Activated CD4-positive, alpha-beta memory T cell treated with anti-CD3 and anti-CD28 coated beads, Interleukin-2, amount 10 ng/mL, durations not matched to agents 7 days and 5 days (primary cell): ENCODE data around the gene EHD1. TPM values are rescaled to one million over a fixed set of nuclear protein-coding genes. Genes with fewer than 3 reads are reported as not detected.

Experiments
- CTCF ChIA-PET: fragments of 350-600 bp; sonication (Branson Sonifier 250); formaldehyde crosslinking; loops from one replicate; lab custom pipeline; 2021; ENCODE audit warnings: antibody characterized with exemption, inconsistent platforms; lab: Charles Lee
- POLR2A ChIA-PET: fragments of 350-600 bp; sonication (Branson Sonifier 250); formaldehyde crosslinking; loops from one replicate; lab custom pipeline; 2021; ENCODE audit warnings: antibody characterized with exemption; lab: Charles Lee
- DNase-seq: peaks from one replicate; pipeline ENCODE4 v3.0.0-alpha.2; 2020
- H3K27ac Mint-ChIP-seq: one replicate; pipeline ENCODE4 v1.8.0; 2021; ENCODE audit warnings: mild to moderate bottlenecking, mixed read lengths
- H3K27me3 Mint-ChIP-seq: one replicate; pipeline ENCODE4 v1.8.0; 2021; ENCODE audit warnings: mixed read lengths
- H3K36me3 Mint-ChIP-seq: one replicate; pipeline ENCODE4 v1.8.0; 2021; ENCODE audit warnings: low read depth, mixed read lengths
- H3K4me1 Mint-ChIP-seq: one replicate; pipeline ENCODE4 v1.8.0; 2021; ENCODE audit warnings: mixed read lengths
- H3K4me3 Mint-ChIP-seq: one replicate; pipeline ENCODE4 v1.8.0; 2021; ENCODE audit warnings: mild to moderate bottlenecking, mixed read lengths
- H3K9me3 Mint-ChIP-seq: one replicate; pipeline ENCODE4 v1.8.0; 2021; ENCODE audit warnings: mixed read lengths
- total RNA-seq, 2 experiments: library from RNA; stranded (reverse); gene quantifications; one replicate each; pipeline ENCODE4 v1.2.3, GENCODE V29; 2021

The EHD1 gene
- total RNA-seq, 2 experiments from 2014 or later, result 138 to 146 TPM

DNA sequence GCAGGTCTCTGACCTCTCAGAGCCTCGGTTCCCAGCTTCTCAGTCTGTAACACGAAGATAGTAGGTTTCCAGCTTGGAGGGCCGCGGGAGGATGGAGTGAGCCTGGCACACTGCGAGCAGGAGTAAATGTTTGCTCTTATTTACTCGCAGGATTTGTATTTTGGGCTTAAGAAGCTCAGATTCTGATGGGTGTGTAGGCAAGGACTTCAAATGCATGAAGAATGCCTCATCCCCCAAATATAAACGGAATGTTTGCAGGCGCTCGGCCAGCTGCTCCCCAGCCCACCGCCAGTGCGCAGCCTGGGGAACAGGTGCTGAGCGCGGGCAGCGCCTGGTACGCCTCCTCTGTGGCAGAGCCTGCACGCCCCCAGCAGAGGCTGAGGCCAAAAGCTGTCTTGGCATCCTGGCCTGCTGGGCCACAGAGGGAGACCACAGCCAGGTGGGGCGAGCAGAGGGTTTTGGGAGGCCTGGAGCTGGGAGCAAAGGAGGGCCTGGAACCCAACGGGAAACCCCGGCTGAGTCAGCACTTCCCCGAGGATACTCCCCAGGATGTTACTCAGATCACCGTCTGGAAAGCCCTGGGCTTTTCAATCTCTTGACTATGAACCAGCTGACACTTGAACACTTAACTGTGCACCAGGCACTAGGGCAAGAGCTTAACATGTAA is 9.4 kb downstream of the EHD1 start:
- Mint-ChIP-seq H3K4me3 (peak overlapping the region; percentile 59), H3K27ac (peak overlapping the region; percentile 86), H3K27me3 (no peaks in the 10 kb centered on the region), H3K36me3 (peaks cover 64% of the 10 kb centered on the region), H3K4me1 (peaks cover 87% of the 10 kb centered on the region), H3K9me3 (no peaks in the 10 kb centered on the region)
- CTCF ChIA-PET, result interaction anchor here (1.0 to 30.8 kb wide), 5 partner anchors 9 to 25 kb away, joined by 3 to 957 read pairs (median 33); partner anchors contain the start of genes CDC42BPG and EHD1
- DNase-seq, result no peak
- POLR2A ChIA-PET, result interaction anchor here (0.7 to 28.1 kb wide), 8 partner anchors 8 to 631 kb away, joined by 3 to 1068 read pairs (median 4); partner anchors contain the start of genes EHD1 and SYVN1

DNA sequence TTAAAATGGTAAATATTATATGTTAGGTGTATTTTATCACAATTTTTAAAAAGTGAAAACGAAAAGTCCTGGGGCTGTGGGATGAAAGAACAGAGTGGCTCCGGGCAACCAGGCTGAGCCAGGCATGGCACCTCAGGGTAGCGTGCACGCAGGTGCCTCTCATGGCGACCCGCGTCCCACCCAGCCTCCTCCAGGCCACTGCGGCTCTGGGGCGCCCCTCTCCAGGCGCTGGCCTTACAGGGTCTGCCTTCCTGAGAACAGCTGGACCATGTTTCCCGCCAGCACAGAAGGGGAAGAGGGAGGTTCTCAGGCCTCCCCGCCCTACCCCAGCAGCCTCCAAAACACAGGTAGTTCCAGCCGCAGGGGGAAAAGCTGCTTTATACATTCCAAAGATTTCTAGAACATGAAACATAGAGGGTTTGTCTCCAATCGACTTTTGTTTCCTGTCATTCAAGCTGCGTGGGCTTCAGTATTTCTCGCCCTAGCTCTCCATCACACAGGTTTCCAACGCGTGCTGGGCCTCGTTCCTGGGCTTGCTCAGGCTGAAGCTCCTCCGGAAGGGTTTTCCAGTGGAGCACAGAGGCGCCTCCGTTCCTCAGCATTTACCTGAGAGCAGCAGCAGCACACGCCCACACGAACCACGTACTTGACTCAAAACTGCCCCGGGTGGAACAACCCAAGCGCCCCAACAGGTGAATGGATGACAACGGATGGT is 10.5 kb downstream of the EHD1 start:
- CTCF ChIA-PET, result interaction anchor here (1.0 to 30.8 kb wide), 5 partner anchors 8 to 24 kb away, joined by 3 to 957 read pairs (median 33); partner anchors contain the start of genes CDC42BPG and EHD1
- DNase-seq, result no peak

DNA sequence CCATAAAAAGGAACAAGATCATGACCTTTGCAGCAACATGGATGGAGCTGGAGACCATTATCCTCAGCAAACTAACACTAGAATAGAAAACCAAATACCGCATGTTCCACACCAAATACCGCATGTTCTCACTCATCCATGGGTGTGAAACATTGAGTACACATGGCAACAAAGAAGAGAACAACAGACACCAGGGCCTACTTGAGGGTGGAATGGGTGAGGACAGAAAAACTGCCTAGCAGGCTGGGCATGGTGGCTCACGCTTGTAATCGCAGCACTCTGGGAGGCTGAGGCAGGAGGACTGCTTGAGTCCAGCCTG is 12.3 kb downstream of the EHD1 start:
- no peaks in the 10 kb centered on the region for H3K27me3 Mint-ChIP-seq
- peaks cover 56% of the 10 kb centered on the region for H3K36me3 Mint-ChIP-seq
- H3K4me1 Mint-ChIP-seq, result peaks cover 91% of the 10 kb centered on the region
- no peaks in the 10 kb centered on the region for H3K9me3 Mint-ChIP-seq
- CTCF ChIA-PET, result interaction anchor here (0.8 to 30.8 kb wide), 3 partner anchors 20 to 148 kb away, joined by 3 to 957 read pairs (median 155); partner anchors contain the start of genes ARL2, CDC42BPG and EHD1
- POLR2A ChIA-PET, result interaction anchor here (1.9 to 28.1 kb wide), 4 partner anchors 13 to 268 kb away, joined by 4 to 1068 read pairs (median 166); partner anchors contain the start of genes EHD1, MAP4K2 and SYVN1
- no peak for DNase-seq
- peak overlapping the region; percentile 68 for H3K4me3 Mint-ChIP-seq
- peak overlapping the region; percentile 98 for H3K27ac Mint-ChIP-seq

More for the DNA sequence above, 10.5 kb downstream of the EHD1 start:
- Mint-ChIP-seq H3K27me3 (no peaks in the 10 kb centered on the region), H3K36me3 (peaks cover 61% of the 10 kb centered on the region), H3K4me1 (peaks cover 92% of the 10 kb centered on the region), H3K9me3 (no peaks in the 10 kb centered on the region), H3K27ac (peak overlapping the region; percentile 86), H3K4me3 (peak overlapping the region; percentile 59)
- POLR2A ChIA-PET, result interaction anchor here (0.9 to 28.1 kb wide), 4 partner anchors 15 to 632 kb away, joined by 3 to 1068 read pairs (median 164); partner anchors contain the start of gene EHD1

DNA sequence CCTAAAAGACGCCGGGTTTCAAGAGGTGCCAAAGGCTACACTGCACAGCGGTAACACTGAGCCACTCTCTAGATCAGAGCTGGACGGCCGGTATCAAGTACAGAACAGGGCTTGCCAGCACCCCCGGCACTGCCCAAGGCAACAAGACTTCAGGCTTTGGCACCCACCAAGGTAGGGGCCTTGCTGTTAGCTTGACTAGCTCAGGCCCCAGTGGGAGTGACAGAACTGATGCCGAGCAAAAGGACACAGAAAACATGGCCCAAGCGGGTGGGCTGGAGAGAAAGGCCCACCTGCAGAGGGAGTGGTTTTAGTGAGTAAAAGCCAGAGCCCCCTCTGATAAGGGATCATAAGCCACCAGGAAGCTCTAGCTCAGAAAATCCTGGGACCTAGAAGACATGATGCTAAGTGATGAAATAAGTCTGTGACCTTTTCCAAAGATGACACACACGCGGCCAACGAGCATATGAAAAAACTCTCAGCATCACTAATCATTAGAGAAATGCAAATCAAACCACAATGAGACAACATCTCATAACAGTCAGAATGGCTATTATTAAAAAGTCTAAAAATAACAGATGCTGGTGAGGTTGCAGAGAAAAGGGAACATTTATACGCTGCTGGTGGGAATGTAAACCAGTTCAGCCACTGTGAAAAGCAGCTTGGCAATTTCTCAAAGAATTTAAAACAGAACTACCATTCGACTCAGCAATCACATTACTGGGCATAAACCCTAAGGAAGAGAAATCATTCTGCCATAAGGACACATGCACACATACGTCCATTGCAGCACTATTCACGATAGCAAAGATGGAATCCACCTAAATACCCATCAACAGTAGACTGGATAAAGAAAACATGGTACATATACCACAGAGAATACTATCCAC is 12.9 kb downstream of the EHD1 start:
- Mint-ChIP-seq H3K9me3 (no peaks in the 10 kb centered on the region), H3K27me3 (no peaks in the 10 kb centered on the region), H3K27ac (peak overlapping the region; percentile 98), H3K4me3 (peak overlapping the region; percentile 68), H3K4me1 (peaks cover 92% of the 10 kb centered on the region), H3K36me3 (peaks cover 58% of the 10 kb centered on the region)
- DNase-seq, result no peak
- ChIA-PET POLR2A (interaction anchor here (0.9 to 28.1 kb wide), 10 partner anchors 12 to 749 kb away, joined by 3 to 1068 read pairs (median 4); partner anchors contain the start of genes ARL2, CDC42BPG, EHD1 and MAP4K2), CTCF (interaction anchor here (0.8 to 30.8 kb wide), 3 partner anchors 19 to 149 kb away, joined by 3 to 957 read pairs (median 155); partner anchors contain the start of genes ARL2, CDC42BPG and EHD1)

DNA sequence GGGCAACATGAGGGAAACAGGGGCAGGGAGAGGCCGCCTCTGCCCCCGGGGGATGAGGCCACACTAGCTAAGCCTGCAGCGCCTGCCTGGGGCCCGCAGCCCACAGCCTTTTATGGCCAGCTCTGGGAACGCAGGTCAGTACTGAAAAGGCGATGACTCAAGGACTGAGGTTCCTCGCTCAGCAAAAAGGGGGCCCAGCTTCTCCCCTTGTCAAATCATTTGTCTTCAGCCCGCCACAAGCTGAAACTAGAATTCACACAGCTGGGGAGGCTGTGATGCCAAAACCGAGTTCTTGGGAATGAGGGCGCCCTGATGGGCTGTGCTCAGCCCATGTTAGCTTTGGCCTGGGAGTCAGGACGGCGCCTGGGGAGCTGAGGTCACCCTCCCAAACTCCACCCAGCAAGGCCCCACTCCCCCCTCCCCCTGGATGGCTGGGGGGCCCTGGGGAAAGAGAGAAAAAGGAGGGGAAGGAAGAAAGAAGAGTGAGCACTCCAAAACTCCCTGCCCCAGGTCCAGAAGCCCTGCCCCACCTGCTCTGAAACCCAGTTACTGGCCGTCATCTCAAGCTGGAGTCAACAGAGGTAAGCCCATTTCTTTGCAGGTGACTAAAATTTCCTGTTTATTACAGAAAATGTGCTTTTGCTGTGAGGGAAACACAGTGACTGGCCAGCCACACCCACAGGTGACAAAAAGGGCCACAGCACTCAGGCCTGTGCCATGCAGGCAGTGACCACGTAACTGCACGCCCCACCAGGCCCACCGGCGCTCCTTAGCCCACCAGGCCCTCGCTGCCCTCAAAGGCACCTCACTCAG is 13.7 kb downstream of the EHD1 start:
- Mint-ChIP-seq H3K27ac (peak overlapping the region; percentile 98), H3K36me3 (peaks cover 60% of the 10 kb centered on the region), H3K4me1 (peaks cover 92% of the 10 kb centered on the region), H3K9me3 (no peaks in the 10 kb centered on the region), H3K27me3 (no peaks in the 10 kb centered on the region), H3K4me3 (peak overlapping the region; percentile 68)
- ChIA-PET CTCF (interaction anchor here (1.0 to 30.8 kb wide), 4 partner anchors 18 to 563 kb away, joined by 3 to 957 read pairs (median 79); partner anchors contain the start of genes CDC42BPG and EHD1), POLR2A (interaction anchor here (0.5 to 28.1 kb wide), 12 partner anchors 11 to 750 kb away, joined by 3 to 1068 read pairs (median 4); partner anchors contain the start of genes ARL2, CDC42BPG, EHD1 and MAP4K2)
- no peak for DNase-seq

DNA sequence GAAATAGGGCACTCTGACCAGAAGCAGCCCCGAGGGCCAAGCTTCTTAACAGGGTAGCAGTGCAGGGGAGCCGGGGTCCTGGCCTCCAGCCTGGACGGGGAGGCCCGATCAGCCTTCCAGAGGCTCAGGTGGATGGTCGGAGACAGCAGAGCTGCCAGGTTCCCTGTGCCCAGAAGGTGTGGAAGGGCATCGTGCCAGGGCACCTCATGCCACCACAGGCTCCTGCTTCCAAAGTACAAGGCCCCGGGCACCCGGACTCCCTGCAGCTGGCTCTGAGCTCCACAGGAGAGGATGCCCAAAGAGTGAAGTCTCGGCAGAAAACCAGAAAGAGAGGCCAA is 14.3 kb downstream of the EHD1 start:
- CTCF ChIA-PET, result interaction anchor here (1.0 to 30.8 kb wide), 4 partner anchors 18 to 563 kb away, joined by 3 to 957 read pairs (median 79); partner anchors contain the start of genes CDC42BPG and EHD1
- no peaks in the 10 kb centered on the region for H3K27me3 Mint-ChIP-seq
- H3K4me1 Mint-ChIP-seq, result peaks cover 92% of the 10 kb centered on the region
- DNase-seq, result no peak
- POLR2A ChIA-PET, result interaction anchor here (0.5 to 28.1 kb wide), 8 partner anchors 11 to 751 kb away, joined by 3 to 1068 read pairs (median 4); partner anchors contain the start of genes EHD1, PRDX5, SYVN1 and TRMT112
- no peaks in the 10 kb centered on the region for H3K9me3 Mint-ChIP-seq
- peak overlapping the region; percentile 68 for H3K4me3 Mint-ChIP-seq
- H3K27ac Mint-ChIP-seq, result peak overlapping the region; percentile 98
- H3K36me3 Mint-ChIP-seq, result peaks cover 60% of the 10 kb centered on the region

DNA sequence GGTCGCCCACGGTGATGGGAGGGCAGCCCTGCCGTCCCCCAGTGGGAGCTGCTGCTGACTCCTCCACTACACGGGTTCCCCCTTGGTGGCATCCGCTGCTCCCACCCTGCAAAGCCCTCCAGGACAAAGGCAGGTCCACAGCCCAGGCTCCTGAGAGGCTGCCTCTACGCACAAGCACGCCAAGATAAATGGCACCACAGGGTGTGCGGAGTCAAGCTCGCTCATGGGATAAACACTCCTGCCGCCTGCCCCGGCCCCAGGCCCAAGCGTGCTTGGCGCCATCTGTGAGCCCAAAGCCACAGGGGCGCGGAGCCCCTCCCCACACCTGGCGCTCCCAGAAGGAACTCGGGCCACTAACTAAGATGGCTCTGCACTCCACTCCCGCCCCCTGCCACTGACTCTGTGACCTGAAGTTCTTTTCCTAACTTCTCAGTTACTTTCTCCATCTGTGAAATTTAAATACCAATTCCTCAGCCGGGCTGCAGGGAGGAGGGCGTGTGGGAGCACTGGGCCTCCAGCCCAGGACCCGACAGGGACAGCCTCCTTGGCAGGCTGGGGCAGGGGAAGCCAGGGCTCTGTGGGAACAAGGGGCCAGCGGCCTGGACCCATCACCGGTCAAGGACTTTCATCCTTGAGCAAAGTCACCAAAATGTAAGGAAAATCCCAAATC is 14.9 kb downstream of the EHD1 start:
- no peak for DNase-seq
- Mint-ChIP-seq H3K9me3 (no peaks in the 10 kb centered on the region), H3K36me3 (peaks cover 61% of the 10 kb centered on the region), H3K4me1 (peaks cover 92% of the 10 kb centered on the region), H3K4me3 (peak overlapping the region; percentile 68), H3K27me3 (no peaks in the 10 kb centered on the region), H3K27ac (peak overlapping the region; percentile 98)
- POLR2A ChIA-PET, result interaction anchor here (1.0 to 28.1 kb wide), 7 partner anchors 10 to 751 kb away, joined by 3 to 1068 read pairs (median 6); partner anchors contain the start of genes EHD1, PRDX5, SYVN1 and TRMT112
- CTCF ChIA-PET, result interaction anchor here (1.0 to 30.8 kb wide), 5 partner anchors 13 to 562 kb away, joined by 3 to 957 read pairs (median 3); partner anchors contain the start of genes CDC42BPG and EHD1

DNA sequence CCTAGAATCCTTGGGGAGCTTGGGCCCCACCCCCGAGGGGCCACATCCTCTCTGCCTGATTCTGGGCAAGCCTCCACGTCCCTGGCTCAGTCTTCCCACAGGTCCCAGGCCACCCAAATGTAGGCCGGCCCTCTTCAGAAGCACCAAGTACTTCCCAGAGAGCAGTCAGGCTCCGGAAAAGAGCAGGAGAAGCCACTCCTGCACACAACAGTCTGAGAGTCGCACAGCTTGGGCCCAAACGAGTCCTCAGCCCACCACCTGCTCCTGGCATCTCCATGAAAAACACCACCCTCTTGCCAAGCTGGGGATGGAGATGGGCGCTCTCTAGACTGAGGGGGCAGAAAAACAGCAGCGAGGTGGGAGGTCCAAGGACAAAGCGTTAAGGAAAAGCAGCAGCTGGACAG is 15.4 kb downstream of the EHD1 start:
- ChIA-PET CTCF (interaction anchor here (1.2 to 30.8 kb wide), 4 partner anchors 9 to 24 kb away, joined by 3 to 957 read pairs (median 82); partner anchors contain the start of genes CDC42BPG and EHD1), POLR2A (interaction anchor here (1.8 to 28.1 kb wide), 3 partner anchors 10 to 118 kb away, joined by 7 to 1068 read pairs (median 324); partner anchors contain the start of gene EHD1)
- Mint-ChIP-seq H3K27ac (peak overlapping the region; percentile 98), H3K9me3 (no peaks in the 10 kb centered on the region), H3K4me1 (peaks cover 92% of the 10 kb centered on the region), H3K4me3 (peak overlapping the region; percentile 49), H3K27me3 (no peaks in the 10 kb centered on the region), H3K36me3 (peaks cover 60% of the 10 kb centered on the region)
- no peak for DNase-seq

DNA sequence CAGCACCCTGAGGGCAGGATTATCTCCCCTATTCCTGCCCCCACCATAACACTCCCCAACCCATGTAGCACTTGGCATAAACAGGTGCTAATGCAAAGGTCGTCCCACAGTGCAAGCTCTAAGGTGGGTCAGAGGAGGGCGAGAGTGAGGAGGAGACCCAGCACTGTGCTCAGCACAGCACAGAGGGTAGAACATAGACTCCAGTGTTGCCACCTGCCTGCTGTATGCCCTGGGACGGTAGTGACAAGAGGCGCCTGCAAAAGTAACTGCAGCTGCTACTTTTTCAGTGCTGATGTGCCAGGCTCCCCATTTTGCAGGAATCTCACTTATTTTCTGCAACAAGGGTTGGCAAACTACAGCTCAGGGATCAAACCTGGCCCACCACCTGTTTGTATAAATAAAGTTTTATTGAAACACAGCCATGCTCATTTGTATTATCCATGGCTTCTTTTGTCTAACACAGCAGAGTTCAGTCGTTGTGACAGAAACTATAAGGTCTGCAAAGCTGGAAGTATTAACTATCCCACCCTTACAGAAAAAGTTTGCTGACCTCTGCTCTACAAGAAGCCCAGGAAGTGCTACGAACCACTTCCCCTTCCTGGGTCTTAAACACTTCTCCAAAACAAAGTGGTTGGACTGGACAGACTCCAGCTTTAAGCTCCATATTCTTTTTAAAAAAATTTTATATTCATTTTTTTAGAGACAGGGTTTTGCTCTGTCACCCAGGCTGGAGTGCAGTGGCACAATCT is 17.0 kb downstream of the EHD1 start:
- peak overlapping the region; percentile 98 for H3K27ac Mint-ChIP-seq

More for the DNA sequence above, 17.0 kb downstream of the EHD1 start:
- no peaks in the 10 kb centered on the region for H3K9me3 Mint-ChIP-seq
- peak overlapping the region; percentile 75 for H3K4me3 Mint-ChIP-seq
- H3K36me3 Mint-ChIP-seq, result peaks cover 59% of the 10 kb centered on the region
- DNase-seq, result no peak
- no peaks in the 10 kb centered on the region for H3K27me3 Mint-ChIP-seq
- ChIA-PET POLR2A (interaction anchor here (0.5 to 28.1 kb wide), 12 partner anchors 8 to 274 kb away, joined by 3 to 1068 read pairs (median 4); partner anchors contain the start of genes ARL2, CDC42BPG, EHD1 and FAU), CTCF (interaction anchor here (1.1 to 30.8 kb wide), 6 partner anchors 8 to 256 kb away, joined by 3 to 957 read pairs (median 20); partner anchors contain the start of genes CDC42BPG, EHD1 and ZNHIT2)
- H3K4me1 Mint-ChIP-seq, result peaks cover 93% of the 10 kb centered on the region
